GM19351 (cell line): ENCODE measurements around the gene P2RX6.
"Not testable (repeated sequence)": the region's sequence is repeated elsewhere in the genome, so short reads cannot be mapped to it uniquely, and the experiment has no call there.

Source experiments
- ATAC-seq: cut with Tn5 transposase; IDR thresholded peaks from one replicate; pipeline ENCODE4 v1.9.1; 2021; ENCODE audit warnings: mild to moderate bottlenecking, moderate library complexity; ENCODE audit not compliant: unreplicated experiment

The P2RX6 gene

DNA sequence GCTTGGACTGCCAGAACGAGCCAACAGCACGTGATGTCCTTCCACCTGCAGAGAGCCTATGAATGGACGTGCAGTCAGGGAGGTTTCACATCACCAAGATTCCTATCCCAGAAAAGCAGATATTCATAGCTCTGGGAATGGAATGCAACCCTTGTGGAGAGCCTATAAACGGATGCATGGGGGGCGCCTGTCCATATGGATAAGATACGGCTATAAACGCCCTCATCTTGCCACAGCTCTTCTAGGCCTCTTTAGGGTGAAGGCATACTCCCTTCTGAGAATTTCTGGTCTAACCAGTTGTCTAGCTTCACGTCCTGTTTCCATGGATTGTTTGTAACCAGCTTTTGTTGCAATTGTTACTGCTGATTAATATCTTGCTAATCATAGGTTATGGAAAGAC lies 56.8 kb downstream of the P2RX6 start:
- not testable (repeated sequence) for ATAC-seq

- ATAC-seq: no peak
Observed at GRCh38 chr22:21073023-21073422, 58.1 kb downstream of the P2RX6 start.

- ATAC-seq: no peak
Observed at GRCh38 chr22:21073482-21073881, 58.5 kb downstream of the P2RX6 start.

GRCh38 chr22:21074102-21074715 lies 59.2 kb downstream of the P2RX6 start:
- no peak for ATAC-seq

DNA sequence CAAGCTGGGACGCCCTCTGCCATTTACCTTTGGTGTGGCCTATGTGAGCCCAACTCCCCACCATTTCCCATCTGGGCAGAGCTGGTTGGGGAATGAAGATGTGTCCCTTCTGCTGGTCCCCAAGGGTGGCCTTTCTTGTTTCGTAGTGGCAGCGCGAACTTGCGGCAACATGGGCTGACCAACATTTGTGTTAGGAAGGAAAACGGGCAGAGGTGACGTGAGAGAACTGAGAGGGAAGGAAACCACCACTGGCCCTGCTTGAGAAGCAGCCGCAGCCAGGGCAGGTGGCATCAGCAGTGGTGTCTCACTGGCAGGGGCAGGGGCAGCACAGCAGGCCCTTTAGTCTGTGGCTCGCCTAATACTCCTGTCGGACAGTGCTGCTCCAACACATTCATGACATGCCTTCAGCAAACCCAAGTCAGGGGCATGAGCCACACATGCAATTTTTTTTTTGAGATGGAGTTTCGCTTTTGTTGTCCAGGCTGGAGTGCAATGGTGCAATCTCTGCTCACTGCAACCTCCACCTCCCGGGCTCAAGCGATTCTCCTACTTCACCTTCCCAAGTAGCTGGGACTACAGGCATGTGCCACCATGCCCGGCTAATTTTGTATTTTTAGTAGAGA lies 60.7 kb downstream of the P2RX6 start:
- no peak for ATAC-seq

- ATAC-seq: no peak
Observed at GRCh38 chr22:21076912-21077625, 62.1 kb downstream of the P2RX6 start.
